ENCODE results near the gene OR2T6. TPM values are rescaled to one million over a fixed set of nuclear protein-coding genes. Genes with fewer than 3 reads are reported as not detected.

Gene OR2T6
- total and polyA plus RNA-seq, 8 donors, result under 0.01 TPM; not detected in 7

- Histone ChIP-seq H3K4me1 (no peaks in the 10 kb centered on the region), H3K27ac (no peak overlapping the region), H3K9me3 (peaks cover 0 to 6% (median 6%) of the 10 kb centered on the region in 4 donors), H3K36me3 (no peaks in the 10 kb centered on the region), H3K27me3 (no peaks in the 10 kb centered on the region), H3K4me3 (no peak overlapping the region)
- no peak for TF ChIP-seq POLR2A (IDR thresholded peaks at IDR 0.05)
- TF ChIP-seq POLR2AphosphoS5 (IDR thresholded peaks at IDR 0.05), result no peak
- TF ChIP-seq CTCF (IDR thresholded peaks at IDR 0.05), result no peak
- no peak for TF ChIP-seq EP300 (IDR thresholded peaks at IDR 0.05)
- intact Hi-C loops (cut with DNase I; ENCODE audit: low total_unique reads), result no loop called here
- DNase-seq, result no peak
Observed at GRCh38 chr1:248366609-248367008, 8.9 kb upstream of the OR2T6 start.

GRCh38 chr1:248372394-248372793, 3.2 kb upstream of the OR2T6 start:
- Histone ChIP-seq H3K9me3 (peaks cover 0 to 4% (median 0%) of the 10 kb centered on the region in 4 donors), H3K27ac (no peak overlapping the region), H3K4me1 (no peaks in the 10 kb centered on the region), H3K36me3 (no peaks in the 10 kb centered on the region), H3K27me3 (no peaks in the 10 kb centered on the region), H3K4me3 (no peak overlapping the region)
- 48 to 79% (median 65%) methylated on average over 5 of the region's 5 CpGs for WGBS, 5 donors
- TF ChIP-seq POLR2AphosphoS5 (IDR thresholded peaks at IDR 0.05), result no peak
- TF ChIP-seq POLR2A (IDR thresholded peaks at IDR 0.05), result no peak
- TF ChIP-seq EP300 (IDR thresholded peaks at IDR 0.05), result no peak
- no peak for TF ChIP-seq CTCF (IDR thresholded peaks at IDR 0.05)
- intact Hi-C loops (cut with DNase I; ENCODE audit: low total_unique reads), result no loop called here
- no peak for DNase-seq

- Histone ChIP-seq H3K9me3 (peaks cover 0 to 4% (median 0%) of the 10 kb centered on the region in 4 donors), H3K4me1 (no peaks in the 10 kb centered on the region), H3K27me3 (no peaks in the 10 kb centered on the region), H3K27ac (no peak overlapping the region), H3K4me3 (no peak overlapping the region), H3K36me3 (no peaks in the 10 kb centered on the region)
- intact Hi-C loops (cut with DNase I; ENCODE audit: low total_unique reads), result no loop called here
- DNase-seq, result no peak
- WGBS, 5 donors, result 64 to 88% (median 83%) methylated on average over 4 of the region's 4 CpGs
- TF ChIP-seq POLR2AphosphoS5 (IDR thresholded peaks at IDR 0.05), result no peak
- no peak for TF ChIP-seq POLR2A (IDR thresholded peaks at IDR 0.05)
- no peak for TF ChIP-seq EP300 (IDR thresholded peaks at IDR 0.05)
- TF ChIP-seq CTCF (IDR thresholded peaks at IDR 0.05), result no peak
Observed at GRCh38 chr1:248373761-248374160, 1.8 kb upstream of the OR2T6 start.

- WGBS, 5 donors, result 48 to 66% (median 60%) methylated on average over 3 of the region's 3 CpGs
- no peaks in the 10 kb centered on the region for H3K27me3 ChIP-seq
- TF ChIP-seq CTCF (IDR thresholded peaks at IDR 0.05) (no peak), EP300 (IDR thresholded peaks at IDR 0.05) (no peak), POLR2AphosphoS5 (IDR thresholded peaks at IDR 0.05) (no peak), POLR2A (IDR thresholded peaks at IDR 0.05) (no peak)
Observed at GRCh38 chr1:248376916-248377315, 1.4 kb downstream of the OR2T6 start.

More at GRCh38 chr1:248376916-248377315, 1.4 kb downstream of the OR2T6 start:
- no peaks in the 10 kb centered on the region for H3K4me1 ChIP-seq
- H3K4me3 ChIP-seq, result no peak overlapping the region
- H3K9me3 ChIP-seq, result peaks cover 0 to 4% (median 0%) of the 10 kb centered on the region in 4 donors
- intact Hi-C loops (cut with DNase I; ENCODE audit: low total_unique reads), result no loop called here
- DNase-seq, result no peak
- H3K27ac ChIP-seq, result no peak overlapping the region
- H3K36me3 ChIP-seq, result no peaks in the 10 kb centered on the region

Data from stomach (tissue), 9 donors.